PC-9 (cell line): Measurements from ENCODE around the gene CMSS1.

Experiments
- EZH2 ChIP-seq: fragments of 200-600 bp; sonication (generic); IDR thresholded peaks from 2 replicates; pipeline ENCODE4 v1.8.0; 2017; ENCODE audit warnings: antibody characterized with exemption, low read depth
- TF ChIP-seq, protein P1 (sequence below): fragments of 200-600 bp; sonication (generic); conservative IDR thresholded peaks from 2 replicates; pipeline ENCODE4 v1.6.1; 2017; ENCODE audit warnings: mixed run types, antibody characterized with exemption, mild to moderate bottlenecking, moderate library complexity

DNA sequence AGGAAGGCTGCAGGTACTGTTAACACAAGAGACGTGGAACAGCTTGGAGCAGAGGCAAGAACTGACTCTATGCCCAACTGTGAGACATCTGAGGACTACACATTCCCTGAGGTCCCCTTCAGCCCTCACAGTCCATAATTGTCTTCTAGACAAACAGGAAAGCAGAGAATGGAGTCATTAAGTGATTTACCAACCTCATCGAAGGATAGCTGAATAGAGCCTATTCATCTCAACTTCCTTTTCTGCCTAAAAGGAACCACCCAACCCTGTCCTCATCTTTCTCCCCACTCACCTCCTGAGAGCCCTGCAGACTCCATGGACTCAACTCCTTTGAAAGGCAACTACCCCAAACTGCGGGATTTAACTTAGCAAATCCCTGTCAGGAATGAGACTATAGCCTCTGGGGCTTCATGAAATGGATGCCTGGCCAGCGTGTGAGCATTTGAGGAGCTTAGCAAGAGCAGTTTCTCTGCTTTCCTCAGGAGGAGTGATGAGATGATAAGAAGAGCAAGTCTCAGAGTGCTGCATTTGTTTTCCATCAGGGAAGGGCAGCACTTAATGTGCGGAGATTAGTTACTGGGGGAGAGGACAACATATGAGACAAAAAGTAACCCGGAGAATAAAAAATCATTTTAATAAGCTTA is 358.1 kb downstream of the CMSS1 start:
- TF ChIP-seq, protein P1, sequence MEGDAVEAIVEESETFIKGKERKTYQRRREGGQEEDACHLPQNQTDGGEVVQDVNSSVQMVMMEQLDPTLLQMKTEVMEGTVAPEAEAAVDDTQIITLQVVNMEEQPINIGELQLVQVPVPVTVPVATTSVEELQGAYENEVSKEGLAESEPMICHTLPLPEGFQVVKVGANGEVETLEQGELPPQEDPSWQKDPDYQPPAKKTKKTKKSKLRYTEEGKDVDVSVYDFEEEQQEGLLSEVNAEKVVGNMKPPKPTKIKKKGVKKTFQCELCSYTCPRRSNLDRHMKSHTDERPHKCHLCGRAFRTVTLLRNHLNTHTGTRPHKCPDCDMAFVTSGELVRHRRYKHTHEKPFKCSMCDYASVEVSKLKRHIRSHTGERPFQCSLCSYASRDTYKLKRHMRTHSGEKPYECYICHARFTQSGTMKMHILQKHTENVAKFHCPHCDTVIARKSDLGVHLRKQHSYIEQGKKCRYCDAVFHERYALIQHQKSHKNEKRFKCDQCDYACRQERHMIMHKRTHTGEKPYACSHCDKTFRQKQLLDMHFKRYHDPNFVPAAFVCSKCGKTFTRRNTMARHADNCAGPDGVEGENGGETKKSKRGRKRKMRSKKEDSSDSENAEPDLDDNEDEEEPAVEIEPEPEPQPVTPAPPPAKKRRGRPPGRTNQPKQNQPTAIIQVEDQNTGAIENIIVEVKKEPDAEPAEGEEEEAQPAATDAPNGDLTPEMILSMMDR: no peak
- TF ChIP-seq EZH2: no peak
